Hematopoietic multipotent progenitor cell (in vitro differentiated cells): ENCODE results near the gene COBLL1. TPM values are rescaled to one million over a fixed set of nuclear protein-coding genes. Genes with fewer than 3 reads are reported as not detected.

Experiments used
- DNase-seq, 3 donors: peaks; one replicate each; pipeline ENCODE4 v3.0.0-alpha.2; 2011 to 2015; ENCODE audit warnings: low read depth in 2 of 3, low spot score in 2 of 3
- total RNA-seq: library from RNA; depleted of rRNA; stranded (reverse); fragments of >200 nt; gene quantifications from one replicate; pipeline ENCODE4 v1.2.3, GENCODE V29; 2012

Gene COBLL1
- total RNA-seq, 1 donor, result 10.2 TPM

- DNase-seq, result no peak
Measured at GRCh38 chr2:164859251-164859818, 17.7 kb upstream of the COBLL1 start.

- DNase-seq, result no peak
Measured at GRCh38 chr2:164852086-164852485, 10.5 kb upstream of the COBLL1 start.

GRCh38 chr2:164850235-164850634 is 8.6 kb upstream of the COBLL1 start:
- peak in 1 of 3 donors; percentile 68 for DNase-seq

GRCh38 chr2:164849506-164849905 is 7.9 kb upstream of the COBLL1 start:
- DNase-seq, result no peak

GRCh38 chr2:164847981-164848741 is 6.5 kb upstream of the COBLL1 start:
- DNase-seq, result no peak

GRCh38 chr2:164847291-164847690 is 5.7 kb upstream of the COBLL1 start:
- DNase-seq, result no peak

- DNase-seq, result no peak
Measured at GRCh38 chr2:164846276-164846675, 4.7 kb upstream of the COBLL1 start.

GRCh38 chr2:164843346-164843911 is 1.8 kb upstream of the COBLL1 start:
- no peak for DNase-seq

GRCh38 chr2:164842624-164842966 is 972 bp upstream of the COBLL1 start:
- DNase-seq, result no peak

- peak in 2 of 3 donors; percentile 79 to 89 for DNase-seq
Measured at GRCh38 chr2:164840930-164841718, 499 bp downstream of the COBLL1 start.

GRCh38 chr2:164840458-164840929 is 1.1 kb downstream of the COBLL1 start:
- peak in 2 of 3 donors; percentile 50 to 68 for DNase-seq

- no peak for DNase-seq
Measured at GRCh38 chr2:164839914-164840457, 1.6 kb downstream of the COBLL1 start.

GRCh38 chr2:164837807-164838206 is 3.8 kb downstream of the COBLL1 start:
- no peak for DNase-seq

GRCh38 chr2:164836907-164837306 is 4.7 kb downstream of the COBLL1 start:
- no peak for DNase-seq

- DNase-seq, result no peak
Measured at GRCh38 chr2:164835302-164835701, 6.3 kb downstream of the COBLL1 start.

- DNase-seq, result no peak
Measured at GRCh38 chr2:164831887-164832286, 9.7 kb downstream of the COBLL1 start.

- DNase-seq, result no peak
Measured at GRCh38 chr2:164831180-164831579, 10.4 kb downstream of the COBLL1 start.

GRCh38 chr2:164826293-164827243 is 15.1 kb downstream of the COBLL1 start:
- peak in 2 of 3 donors; percentile 45 to 83 for DNase-seq

- DNase-seq, result peak in 1 of 3 donors; percentile 14
Measured at GRCh38 chr2:164824872-164825271, 16.8 kb downstream of the COBLL1 start.

GRCh38 chr2:164823126-164823525 is 18.5 kb downstream of the COBLL1 start:
- no peak for DNase-seq
